Loucy (cell line): Measurements from ENCODE around the gene SURF6.
"Not testable (repeated sequence)": the region's sequence is repeated elsewhere in the genome, so short reads cannot be mapped to it uniquely, and the experiment has no call there.

ENCODE experiments used
- H2AFZ ChIP-seq: fragments of 200-600 bp; sonication (generic); 2 replicates; pipeline ENCODE4 v1.6.0; 2016; ENCODE audit warnings: antibody characterized with exemption, mild to moderate bottlenecking, low read length, moderate library complexity
- H3F3A ChIP-seq: fragments of 200-600 bp; 2 replicates; pipeline ENCODE4 v1.6.0; 2016; ENCODE audit warnings: antibody characterized with exemption, low read depth, mild to moderate bottlenecking
- H3K27me3 ChIP-seq: fragments of 200-600 bp; sonication (generic); 2 replicates; pipeline ENCODE4 v1.6.1; 2014; ENCODE audit warnings: low read length, mild to moderate bottlenecking; ENCODE audit not compliant: insufficient read depth, poor library complexity, severe bottlenecking
- H3K36me3 ChIP-seq: fragments of 200-600 bp; sonication (generic); 2 replicates; pipeline ENCODE4 v1.6.1; 2016; ENCODE audit warnings: low read length; ENCODE audit not compliant: insufficient read depth
- H3K4me1 ChIP-seq: fragments of 200-600 bp; sonication (generic); 2 replicates; pipeline ENCODE4 v1.5.1; 2014; ENCODE audit warnings: low read length, mild to moderate bottlenecking; ENCODE audit not compliant: insufficient read depth, poor library complexity, severe bottlenecking
- H3K4me2 ChIP-seq: fragments of 200-600 bp; sonication (generic); 2 replicates; pipeline ENCODE4 v1.6.0; 2014; ENCODE audit warnings: antibody characterized with exemption, low read length, low read depth, mild to moderate bottlenecking; ENCODE audit not compliant: poor library complexity, severe bottlenecking
- H3K4me3 ChIP-seq: fragments of 200-600 bp; sonication (generic); 2 replicates; pipeline ENCODE4 v1.5.1; 2014; ENCODE audit warnings: low read length, mild to moderate bottlenecking, mixed read lengths; ENCODE audit not compliant: poor library complexity, severe bottlenecking
- H3K79me2 ChIP-seq: fragments of 200-600 bp; sonication (generic); 2 replicates; pipeline ENCODE4 v1.6.1; 2014; ENCODE audit warnings: low read length; ENCODE audit not compliant: insufficient read depth
- H3K9ac ChIP-seq: fragments of 200-600 bp; sonication (generic); 2 replicates; pipeline ENCODE4 v1.6.0; 2014; ENCODE audit warnings: mild to moderate bottlenecking, low read depth, low read length, moderate library complexity; ENCODE audit not compliant: poor library complexity, severe bottlenecking
- H3K9me2 ChIP-seq: fragments of 200-600 bp; sonication (generic); replicated peaks from 2 replicates; pipeline ENCODE4 v1.6.1; 2016; ENCODE audit warnings: low read depth, low read length, mixed read lengths
- H3K9me3 ChIP-seq: fragments of 200-600 bp; sonication (generic); 2 replicates; pipeline ENCODE4 v1.6.1; 2014; ENCODE audit warnings: mild to moderate bottlenecking, antibody characterized with exemption, low read length, low read depth; ENCODE audit not compliant: insufficient read depth
- H4K20me1 ChIP-seq: fragments of 200-600 bp; sonication (generic); 2 replicates; pipeline ENCODE4 v1.6.0; 2014; ENCODE audit warnings: antibody characterized with exemption, low read length, mild to moderate bottlenecking; ENCODE audit not compliant: insufficient read depth, poor library complexity, severe bottlenecking
- CTCF ChIP-seq: fragments of 200-600 bp; sonication (generic); conservative IDR thresholded peaks from 2 replicates; pipeline ENCODE4 v1.5.1; 2014; ENCODE audit warnings: mild to moderate bottlenecking, antibody characterized with exemption, low read length
- EZH2phosphoT487 ChIP-seq: fragments of 200-600 bp; IDR thresholded peaks from 2 replicates; pipeline ENCODE4 v1.6.1; 2018; ENCODE audit warnings: antibody characterized with exemption, mild to moderate bottlenecking, moderate library complexity, borderline replicate concordance

Gene SURF6

GRCh38 chr9:133331641-133332380 lies 4.2 kb downstream of the SURF6 start:
- Histone ChIP-seq H3K9ac (no peak overlapping the region), H3K36me3 (peaks cover 44% of the 10 kb centered on the region; the same call in 1 of the 2 replicates), H3K4me3 (no peak overlapping the region), H3K9me3 (no peaks in the 10 kb centered on the region), H2AFZ (no peak overlapping the region), H3K79me2 (peaks cover 39% of the 10 kb centered on the region), H3K27me3 (no peaks in the 10 kb centered on the region), H4K20me1 (peaks cover 40% of the 10 kb centered on the region), H3K9me2 (no peaks in the 10 kb centered on the region), H3K4me1 (peaks cover 24% of the 10 kb centered on the region), H3K4me2 (no peak overlapping the region), H3F3A (no peaks in the 10 kb centered on the region)
- TF ChIP-seq EZH2phosphoT487 (no peak), CTCF (no peak)

GRCh38 chr9:133331221-133331620 lies 4.8 kb downstream of the SURF6 start:
- Histone ChIP-seq H3K9me3 (no peaks in the 10 kb centered on the region), H3K27me3 (no peaks in the 10 kb centered on the region), H4K20me1 (peaks cover 40% of the 10 kb centered on the region), H3K4me1 (peaks cover 21% of the 10 kb centered on the region), H2AFZ (no peak overlapping the region), H3K79me2 (peaks cover 39% of the 10 kb centered on the region), H3K36me3 (peaks cover 44% of the 10 kb centered on the region; the same call in 1 of the 2 replicates), H3K9me2 (no peaks in the 10 kb centered on the region), H3F3A (no peaks in the 10 kb centered on the region), H3K4me2 (no peak overlapping the region), H3K9ac (no peak overlapping the region), H3K4me3 (no peak overlapping the region)
- TF ChIP-seq EZH2phosphoT487 (no peak), CTCF (no peak)

GRCh38 chr9:133329306-133330156 lies 6.5 kb downstream of the SURF6 start:
- peaks cover 44% of the 10 kb centered on the region; the same call in 1 of the 2 replicates for H3K36me3 ChIP-seq
- not testable (repeated sequence) for H3K9me2 ChIP-seq, H3F3A ChIP-seq, H2AFZ ChIP-seq, H3K4me3 ChIP-seq, H3K9ac ChIP-seq, H3K4me2 ChIP-seq, H3K9me3 ChIP-seq, H3K27me3 ChIP-seq
- TF ChIP-seq CTCF, result peak; percentile 55
- peaks cover 15% of the 10 kb centered on the region for H3K4me1 ChIP-seq
- peaks cover 30% of the 10 kb centered on the region for H4K20me1 ChIP-seq
- peaks cover 25% of the 10 kb centered on the region for H3K79me2 ChIP-seq
